GM21381 (cell line): ENCODE measurements around the gene TASOR2.

ENCODE experiments used
- ATAC-seq: cut with Tn5 transposase; IDR thresholded peaks from one replicate; pipeline ENCODE4 v1.9.1; 2021; ENCODE audit warnings: mild to moderate bottlenecking, moderate library complexity; ENCODE audit not compliant: unreplicated experiment

TASOR2 gene

DNA sequence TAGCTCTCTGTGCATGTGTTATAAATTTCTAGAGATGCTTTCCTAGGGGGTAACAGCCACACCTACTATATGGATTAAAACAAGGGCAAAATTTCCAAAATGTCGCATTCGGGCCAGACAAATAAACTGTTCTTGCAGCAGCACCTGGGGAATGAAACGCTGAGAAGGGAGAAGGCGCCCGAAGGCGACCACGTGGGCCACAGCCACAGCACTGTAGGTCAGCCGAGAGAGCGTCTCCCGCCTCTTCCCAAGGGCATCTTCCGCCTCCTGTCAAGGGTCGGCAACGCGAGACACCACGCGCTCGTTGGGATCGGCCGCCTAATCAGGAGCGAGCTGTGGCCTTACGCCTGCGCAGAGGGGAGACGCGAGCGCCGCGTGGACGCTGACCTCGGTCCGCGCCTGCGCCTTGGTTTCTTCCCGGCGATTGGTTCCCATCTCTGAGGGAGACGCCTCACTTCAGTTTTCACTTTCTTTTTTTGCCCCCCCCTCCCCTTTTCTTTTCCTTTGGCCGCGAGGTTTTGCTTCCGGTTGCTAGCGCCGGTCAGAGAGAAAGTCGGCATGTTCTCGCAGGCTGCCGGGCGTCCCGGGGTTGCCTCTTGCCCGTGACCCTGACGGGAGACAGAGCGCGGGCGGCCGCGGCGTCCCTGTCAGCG lies at the start of gene TASOR2:
Gene TASOR2, plus strand, starts transcription at position 521 of the 653 bp plus-strand sequence. CDS start 35,805 bp downstream, outside the sequence.
- peak; percentile 79 for ATAC-seq

DNA sequence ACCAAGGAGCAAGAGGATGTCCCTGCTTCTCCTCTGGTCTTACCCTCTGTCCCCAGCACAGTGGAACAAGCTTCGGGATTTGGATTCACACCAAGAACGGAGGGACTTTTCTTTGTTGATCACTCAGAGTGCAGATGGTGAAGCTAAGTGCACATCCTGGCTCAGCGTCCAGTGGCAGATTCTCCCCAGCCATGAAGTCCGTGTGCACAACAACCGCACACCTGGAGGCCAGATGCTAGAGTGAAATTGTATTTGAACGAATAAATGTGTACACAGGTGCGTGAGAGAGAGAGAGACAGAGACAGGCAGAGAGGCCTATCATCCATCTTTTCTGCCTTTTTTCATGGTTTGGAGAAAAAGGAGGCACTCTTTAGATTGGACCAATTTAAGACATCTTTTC lies 49.7 kb upstream of the TASOR2 start:
- no peak for ATAC-seq

DNA sequence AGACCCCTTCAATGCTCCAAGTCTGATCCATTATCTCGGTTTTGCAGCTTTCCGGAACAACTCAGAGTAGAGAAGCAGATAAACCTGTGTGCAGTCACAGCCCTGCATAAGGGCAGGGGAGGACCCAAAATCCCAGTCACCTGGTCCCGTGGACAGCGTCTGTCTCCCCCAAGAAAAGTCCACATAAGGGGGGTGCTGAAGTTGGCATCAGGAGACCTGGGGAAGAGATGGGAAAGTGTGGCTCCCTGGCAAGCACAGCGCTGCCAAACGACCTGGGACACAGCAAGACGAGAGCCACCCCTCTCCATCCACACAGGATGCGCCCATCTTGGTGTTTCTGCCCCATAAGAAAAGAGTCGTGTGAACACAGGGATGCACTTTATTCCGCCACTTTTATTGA lies 46.1 kb upstream of the TASOR2 start:
- no peak for ATAC-seq

- no peak for ATAC-seq
Measured at GRCh38 chr10:5639066-5639465, 45.6 kb upstream of the TASOR2 start.

DNA sequence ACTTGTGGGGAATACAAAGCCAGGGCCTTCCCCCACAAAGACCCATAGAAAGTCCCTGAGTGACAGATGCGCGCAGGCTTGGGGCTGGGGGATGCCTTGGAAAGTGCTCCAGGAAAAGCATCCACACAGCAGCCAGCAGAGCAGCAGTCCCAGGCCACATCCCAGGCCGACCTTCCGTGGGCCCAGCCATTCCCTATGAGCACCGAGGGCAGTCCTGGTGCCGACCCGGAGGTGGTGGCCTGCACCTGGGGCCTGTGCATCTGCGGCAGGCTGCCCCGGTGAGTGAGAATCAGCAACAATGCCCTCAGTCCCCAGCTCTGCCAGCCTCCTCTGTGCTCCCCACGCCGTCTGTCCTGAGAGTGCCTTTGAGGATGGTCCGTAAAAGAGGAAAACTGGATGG lies 44.6 kb upstream of the TASOR2 start:
- ATAC-seq: no peak

DNA sequence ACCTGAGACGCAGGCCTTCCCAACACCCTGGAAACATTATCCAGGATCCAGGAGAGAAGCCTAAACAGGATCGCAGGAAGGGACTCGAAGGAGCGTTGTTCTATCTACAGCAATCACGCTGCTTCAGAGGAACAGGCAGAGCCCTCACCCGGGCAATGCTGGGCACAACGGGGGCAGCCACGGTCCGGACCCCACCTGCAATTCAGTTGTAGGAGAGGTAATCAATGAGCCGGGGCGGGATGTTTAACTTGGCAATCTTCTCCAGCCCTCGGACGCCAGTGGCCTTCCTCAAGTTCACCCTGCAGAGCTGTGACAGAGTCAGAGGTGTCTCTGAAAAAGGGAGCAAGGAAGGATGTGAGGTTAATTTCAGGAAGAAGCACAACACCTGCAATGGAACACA lies 44.1 kb upstream of the TASOR2 start:
- no peak for ATAC-seq

DNA sequence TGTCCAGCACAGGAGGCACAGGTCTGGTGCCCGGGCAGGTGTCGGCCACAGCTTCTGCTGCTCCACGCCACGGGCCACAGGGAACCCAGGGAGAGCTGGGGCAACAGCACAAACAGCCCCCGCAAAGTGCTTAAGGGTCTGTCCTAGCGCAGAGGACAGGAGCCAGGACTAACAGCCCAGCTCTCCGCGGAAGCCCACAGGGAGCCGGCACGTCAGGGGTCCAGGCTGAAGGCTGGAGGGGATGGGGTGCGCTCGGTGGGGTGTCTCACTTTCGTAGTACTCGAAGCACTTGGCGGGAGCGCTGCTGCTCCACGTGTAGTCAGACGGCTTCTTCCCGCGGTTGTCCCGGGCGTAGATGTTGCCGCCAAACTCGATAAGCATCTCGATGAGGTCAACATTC lies 43.1 kb upstream of the TASOR2 start:
- ATAC-seq: no peak

DNA sequence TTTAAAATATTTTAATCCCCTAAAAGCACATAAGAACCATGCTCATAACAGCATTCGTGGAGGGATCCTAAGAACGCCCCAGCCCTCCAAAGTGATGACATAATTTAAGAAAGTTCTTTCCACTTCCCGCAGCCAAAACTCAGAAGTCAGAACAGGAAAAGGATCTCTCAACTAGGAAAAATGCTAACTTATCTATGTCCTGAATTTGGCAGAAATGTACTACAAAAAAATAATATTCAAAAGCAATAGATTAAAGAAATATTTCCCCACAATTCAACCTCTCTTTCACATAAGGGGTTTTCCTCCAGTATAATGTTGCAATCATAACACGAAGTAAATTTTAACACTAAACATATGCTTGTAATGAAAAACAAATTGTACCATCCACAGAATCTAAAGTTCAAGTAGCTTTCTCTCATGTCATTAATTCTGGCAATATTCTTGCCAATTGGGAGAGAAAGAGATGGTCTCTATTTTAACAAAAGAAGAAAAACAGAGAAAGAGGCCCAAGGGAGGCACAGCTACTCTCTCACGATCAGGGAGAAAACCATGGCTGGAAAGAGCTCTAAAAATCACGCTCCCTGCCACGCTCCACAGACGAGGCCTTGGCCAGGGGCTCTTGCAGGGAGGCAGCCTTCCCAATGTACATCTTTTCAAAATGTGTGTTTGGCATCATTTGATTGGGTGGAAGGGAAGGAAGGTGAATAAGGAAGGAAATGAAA lies 41.1 kb upstream of the TASOR2 start:
- no peak for ATAC-seq

DNA sequence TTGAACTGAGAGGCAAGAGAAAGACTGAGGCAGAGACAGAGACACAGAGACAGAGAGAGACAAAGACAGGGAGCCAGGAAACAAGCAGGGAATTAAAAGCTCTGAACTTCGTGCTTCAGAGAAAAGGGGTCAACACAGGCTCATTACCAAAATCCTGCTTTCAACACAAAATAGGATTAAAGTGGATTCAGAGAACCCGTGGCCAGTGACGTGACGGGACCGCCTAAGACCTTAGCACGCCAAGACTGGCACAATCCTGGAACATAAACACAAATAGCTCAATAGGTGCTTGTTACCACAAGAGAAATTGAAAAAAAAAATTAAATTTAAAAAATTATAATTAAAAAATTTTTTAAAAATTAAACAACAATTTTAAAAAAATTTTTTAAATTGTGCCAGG lies 39.7 kb upstream of the TASOR2 start:
- no peak for ATAC-seq

- no peak for ATAC-seq
Measured at GRCh38 chr10:5645375-5645774, 39.3 kb upstream of the TASOR2 start.

- no peak for ATAC-seq
Measured at GRCh38 chr10:5645944-5646617, 38.6 kb upstream of the TASOR2 start.

- no peak for ATAC-seq
Measured at GRCh38 chr10:5647507-5648240, 37.0 kb upstream of the TASOR2 start.

DNA sequence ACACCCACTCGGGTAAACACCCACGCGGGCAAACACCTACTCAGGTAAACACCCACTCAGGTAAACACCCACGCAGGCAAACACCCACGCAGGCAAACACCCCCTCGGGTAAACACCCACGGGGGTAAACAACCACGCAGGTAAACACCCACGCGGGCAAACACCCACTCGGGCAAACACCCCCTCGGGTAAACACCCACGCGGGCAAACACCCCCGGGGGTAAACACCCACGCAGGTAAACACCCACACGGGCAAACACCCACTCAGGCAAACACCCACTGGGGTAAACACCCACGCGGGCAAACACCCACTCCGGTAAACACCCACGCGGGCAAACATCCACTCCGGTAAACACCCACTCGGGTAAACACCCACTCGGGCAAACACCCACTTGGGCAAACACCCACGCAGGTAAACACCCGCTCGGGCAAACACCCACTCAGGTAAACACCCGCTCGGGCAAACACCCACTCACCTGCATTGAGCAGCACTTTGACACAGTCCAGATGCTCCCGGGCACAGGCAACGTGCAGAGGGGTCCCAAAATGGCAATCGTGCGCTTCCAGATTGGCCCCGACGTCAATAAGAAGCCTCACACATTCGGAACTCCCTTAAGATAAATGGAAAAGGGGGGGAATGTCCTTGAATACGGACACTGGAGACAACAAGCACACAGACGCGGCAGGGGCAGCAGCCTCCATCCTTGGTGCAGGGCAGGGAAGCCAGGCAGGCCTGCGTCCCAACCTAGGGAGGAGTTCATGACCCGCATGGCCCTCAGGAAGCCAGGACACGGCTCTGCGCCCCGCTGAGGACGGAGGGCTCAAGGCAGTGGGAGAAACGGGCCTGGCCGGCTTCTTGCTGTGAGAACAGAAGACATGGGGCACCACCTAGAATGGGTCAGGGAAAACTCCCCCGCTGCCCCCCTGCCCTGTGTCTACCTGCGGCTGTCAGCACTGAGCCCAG lies 35.9 kb upstream of the TASOR2 start:
- ATAC-seq: no peak

- no peak for ATAC-seq
Measured at GRCh38 chr10:5649746-5650145, 34.9 kb upstream of the TASOR2 start.

- no peak for ATAC-seq
Measured at GRCh38 chr10:5650664-5651387, 33.8 kb upstream of the TASOR2 start.

DNA sequence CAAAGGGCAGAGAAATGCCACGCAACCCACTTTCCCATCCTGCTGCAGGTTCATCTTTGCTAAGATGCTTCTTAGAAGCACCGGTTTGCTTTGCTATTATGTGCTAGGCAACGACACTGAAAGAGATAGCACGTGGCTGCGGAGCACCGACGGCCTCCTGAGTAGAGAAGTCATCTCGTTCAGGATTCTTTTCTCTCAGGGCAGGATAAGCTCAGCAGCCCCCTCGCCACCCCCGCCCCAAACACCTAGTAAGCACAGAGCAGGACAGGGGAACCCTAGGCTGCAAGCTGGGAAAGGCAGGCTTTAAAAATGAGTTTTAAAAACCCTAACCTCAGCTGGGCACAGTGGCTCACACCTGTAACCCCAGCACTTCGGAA lies 33.3 kb upstream of the TASOR2 start:
- no peak for ATAC-seq

DNA sequence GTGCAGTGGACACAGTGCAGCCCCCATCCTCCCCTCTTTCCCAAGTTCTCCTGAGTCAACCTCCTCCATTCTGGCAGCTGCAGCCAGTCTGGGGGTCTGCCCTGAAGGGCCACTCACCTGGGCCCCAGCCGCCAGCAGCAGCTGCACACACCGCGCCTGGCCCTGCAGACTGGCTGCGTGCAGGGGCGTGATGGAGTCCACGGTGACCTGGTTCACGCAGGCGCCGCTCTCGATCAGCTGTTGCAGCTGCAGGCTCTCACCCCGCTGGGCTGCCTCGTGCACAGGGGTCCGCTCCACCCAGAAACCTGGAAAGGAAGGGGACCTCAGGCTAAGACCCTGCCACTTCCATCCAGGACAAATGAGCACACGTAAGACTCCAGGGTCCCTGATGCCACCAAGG lies 31.9 kb upstream of the TASOR2 start:
- no peak for ATAC-seq

GRCh38 chr10:5654218-5654755 lies 30.4 kb upstream of the TASOR2 start:
- ATAC-seq: no peak

DNA sequence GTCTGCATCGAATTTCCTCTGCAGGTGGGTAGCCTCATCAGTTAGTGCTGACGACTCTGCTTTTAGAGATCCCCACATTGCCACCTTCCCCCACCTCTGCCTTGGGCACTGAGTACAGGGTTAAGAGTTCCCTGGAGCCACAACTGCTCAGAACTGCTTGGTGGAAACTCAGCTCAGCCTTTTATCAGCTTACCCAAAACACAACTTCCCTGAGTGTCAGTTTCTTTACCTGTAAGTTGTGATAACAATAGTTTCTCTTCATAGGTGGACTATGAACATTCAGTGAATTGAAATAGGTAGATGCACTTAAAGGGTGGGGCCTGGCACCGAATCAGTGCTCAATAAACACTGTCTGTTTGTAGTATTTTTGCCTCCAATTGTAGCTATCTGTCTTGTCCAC lies 29.5 kb upstream of the TASOR2 start:
- no peak for ATAC-seq
